HepG2 (cell line): ENCODE results near the gene CNNM4. TPM values are rescaled to one million over a fixed set of nuclear protein-coding genes. Genes with fewer than 3 reads are reported as not detected.

ENCODE experiments used
- ARID5B ChIP-seq: IDR thresholded peaks from 2 replicates; pipeline ENCODE4 v1.4.0; 2020; ENCODE audit warnings: mild to moderate bottlenecking, missing genetic modification reagents
- E2F1 ChIP-seq: sonication (generic); formaldehyde crosslinking; IDR thresholded peaks from 2 replicates; pipeline ENCODE4 v1.5.0; 2020; ENCODE audit warnings: missing genetic modification reagents
- GATA4 ChIP-seq: sonication (generic); IDR thresholded peaks from 2 replicates; pipeline ENCODE4 v1.6.1; 2016; ENCODE audit warnings: antibody characterized with exemption, low read depth, borderline replicate concordance
- GLI4 ChIP-seq: sonication (generic); formaldehyde crosslinking; IDR thresholded peaks from 2 replicates; pipeline ENCODE4 v1.5.1; 2020; ENCODE audit warnings: missing genetic modification reagents, mild to moderate bottlenecking, moderate library complexity, borderline replicate concordance
- HNF1B ChIP-seq: sonication (generic); formaldehyde crosslinking; IDR thresholded peaks from 2 replicates; pipeline ENCODE4 v1.5.1; 2020; ENCODE audit warnings: mild to moderate bottlenecking, moderate library complexity, missing genetic modification reagents
- KLF11 ChIP-seq: IDR thresholded peaks from 2 replicates; pipeline ENCODE4 v1.6.1; 2016; ENCODE audit warnings: missing compliant biosample characterization
- KLF9 ChIP-seq: IDR thresholded peaks from 2 replicates; pipeline ENCODE4 v1.6.1; 2016; ENCODE audit warnings: low read depth
- NCOR1 ChIP-seq: fragments of 200-600 bp; sonication (generic); IDR thresholded peaks from 2 replicates; pipeline ENCODE4 v1.7.0; 2017; ENCODE audit warnings: antibody characterized with exemption, low read length, borderline replicate concordance
- PTBP1 ChIP-seq: fragments of 200-400 bp; formaldehyde crosslinking; IDR thresholded peaks from 2 replicates; pipeline ENCODE4 v1.6.1; 2018; ENCODE audit warnings: low read length, low read depth; ENCODE audit not compliant: poor library complexity, severe bottlenecking
- RARG ChIP-seq: sonication (generic); formaldehyde crosslinking; IDR thresholded peaks from 2 replicates; pipeline ENCODE4 v1.4.0; 2020; ENCODE audit warnings: low read depth, mild to moderate bottlenecking, missing genetic modification reagents
- RFX5 ChIP-seq: IDR thresholded peaks from 2 replicates; pipeline ENCODE4 v1.6.1; 2011; ENCODE audit warnings: low read depth, low read length, improper control_type of control experiment
- TBX3 ChIP-seq: fragments of 450-650 bp; IDR thresholded peaks from 2 replicates; pipeline ENCODE4 v1.6.1; 2017; ENCODE audit warnings: antibody characterized with exemption, mild to moderate bottlenecking, inconsistent platforms, borderline replicate concordance
- THAP8 ChIP-seq: sonication (generic); formaldehyde crosslinking; IDR thresholded peaks from 2 replicates; pipeline ENCODE4 v1.5.1; 2020; ENCODE audit warnings: missing genetic modification reagents, mild to moderate bottlenecking, borderline replicate concordance
- ZNF143 ChIP-seq: sonication (generic); formaldehyde crosslinking; IDR thresholded peaks from 2 replicates; pipeline ENCODE4 v1.4.0; 2020; ENCODE audit warnings: missing genetic modification reagents
- ZNF260 ChIP-seq: sonication (generic); formaldehyde crosslinking; IDR thresholded peaks from 2 replicates; pipeline ENCODE4 v1.4.0; 2020; ENCODE audit warnings: missing genetic modification reagents, low read depth, mild to moderate bottlenecking, borderline replicate concordance
- ZNF503 ChIP-seq: sonication (generic); formaldehyde crosslinking; IDR thresholded peaks from 2 replicates; pipeline ENCODE4 v1.4.0; 2020; ENCODE audit warnings: missing genetic modification reagents
- ZNF775 ChIP-seq: sonication (generic); formaldehyde crosslinking; IDR thresholded peaks from 2 replicates; pipeline ENCODE4 v1.4.0; 2020; ENCODE audit warnings: missing genetic modification reagents, mild to moderate bottlenecking, moderate library complexity, borderline replicate concordance
- ZNF839 ChIP-seq: sonication (generic); formaldehyde crosslinking; IDR thresholded peaks from 2 replicates; pipeline ENCODE4 v1.4.0; 2020; ENCODE audit warnings: missing genetic modification reagents, mild to moderate bottlenecking, borderline replicate concordance
- polyA plus RNA-seq, 8 experiments: library from polyadenylated mRNA; depleted of rRNA in 3 of 8; stranded (reverse) in 7 of 8; unstranded in 1 of 8; fragments of >200 nt; fragmentation: Illumina TruSeq in 4 of 8; extraction: Trizol in 4 of 8; gene quantifications; 2 replicates each; pipeline versions ENCODE4 v1.2.1 to v1.2.3, GENCODE V29; 2011 to 2016; ENCODE audit warnings: low read depth in 4 of 8, missing spikeins in 1 of 8, mixed read lengths in 1 of 8; ENCODE audit not compliant: insufficient read depth in 1 of 8
- total RNA-seq, 5 experiments: library from RNA; depleted of rRNA; stranded (reverse); fragments of >200 nt; fragmentation: Illumina TruSeq; extraction: Trizol; gene quantifications; 2 replicates each; pipeline ENCODE4 v1.2.3, GENCODE V29; 2016; ENCODE audit warnings: low read depth in 1 of 5

Gene CNNM4
- total and polyA plus RNA-seq, 2 of the 13 experiments (the other 11 are each of a cell fraction or from before 2014, with no cell fraction given) = 5.9 to 8.4 TPM

GRCh38 chr2:96739633-96740428 lies 20.9 kb upstream of the CNNM4 start, which contains the start of gene LMAN2L (continued):
- peak; percentile 63; the same call in 1 of the 2 replicates for TF ChIP-seq HNF1B
- TF ChIP-seq E2F1 (CRISPR knock-in tag) = peak; percentile 54; the same call in 1 of the 2 replicates
- TF ChIP-seq NCOR1 = peak; percentile 41; the same call in 1 of the 2 replicates
- 0 out of 2 replicates have a peak, but pooled peaks have one; percentile 43 for TF ChIP-seq ZNF775 (CRISPR knock-in tag)
- TF ChIP-seq ZNF503 = peak; percentile 59; the same call in 1 of the 2 replicates
- TF ChIP-seq KLF11 (CRISPR knock-in tag) = peak; percentile 65; the same call in 1 of the 2 replicates
- no peak for TF ChIP-seq GATA4
- 0 out of 2 replicates have a peak, but pooled peaks have one; percentile 38 for TF ChIP-seq KLF9
- TF ChIP-seq ZNF260 (CRISPR knock-in tag) = 0 out of 2 replicates have a peak, but pooled peaks have one; percentile 80
- TF ChIP-seq GLI4 (CRISPR knock-in tag) = 0 out of 2 replicates have a peak, but pooled peaks have one; percentile 10
- TF ChIP-seq TBX3 = no peak
- TF ChIP-seq ZNF143 (CRISPR knock-in tag) = peak; percentile 88
- TF ChIP-seq THAP8 (CRISPR knock-in tag) = no peak
- peak; percentile 17; the same call in 1 of the 2 replicates for TF ChIP-seq ARID5B
- TF ChIP-seq PTBP1 = peak; percentile 65
- TF ChIP-seq RARG (CRISPR knock-in tag) = 0 out of 2 replicates have a peak, but pooled peaks have one; percentile 75
- TF ChIP-seq RFX5 = no peak
- peak; percentile 87; the same call in 1 of the 2 replicates for TF ChIP-seq ZNF839 (CRISPR knock-in tag)
